Spleen (tissue), 7 donors: ENCODE data around the gene EYA2.

ENCODE experiments used
- CTCF ChIP-seq, 11 experiments: fragments of 200-600 bp in 7 of 11; fragments of 450-650 bp in 4 of 11; sonication (generic) in 4 of 11; IDR thresholded peaks in 8 of 11; conservative IDR thresholded peaks in 3 of 11; 1 replicate in 7 of 11; 2 replicates in 4 of 11; pipeline versions ENCODE4 v1.4.0 to v1.8.0; 2016 to 2021; ENCODE audit warnings: antibody characterized with exemption in 11 of 11, inconsistent platforms in 4 of 11, mild to moderate bottlenecking in 1 of 11
- POLR2A ChIP-seq, 3 donors: fragments of 450-650 bp; IDR thresholded peaks; one replicate each; pipeline ENCODE4 v1.5.1; 2017; ENCODE audit warnings: antibody characterized with exemption in 3 of 3, mild to moderate bottlenecking in 1 of 3
- POLR2AphosphoS5 ChIP-seq, 3 donors: sonication (generic); formaldehyde crosslinking; IDR thresholded peaks; one replicate each; pipeline ENCODE4 v1.5.1; 2017; ENCODE audit warnings: antibody characterized with exemption in 3 of 3
- donor health status: DM: no; HTN: no; CAD: no; lungs with moderate emphysema.
- donor health status: DM: no; HTN: no; CAD: no.
- donor health status: DM: no; HTN: no; CAD: no.

- no peak for TF ChIP-seq CTCF (IDR thresholded peaks at IDR 0.05 in 8 of 11, conservative IDR thresholded peaks at IDR 0.05 in 3 of 11)
- TF ChIP-seq POLR2A (IDR thresholded peaks at IDR 0.05), result no peak
- TF ChIP-seq POLR2AphosphoS5 (IDR thresholded peaks at IDR 0.05), result no peak
Observed at GRCh38 chr20:46853926-46854325, 40.7 kb upstream of the EYA2 start.
